Posterior vena cava (tissue), 2 donors: ENCODE data around the gene TSPAN32. TPM values are rescaled to one million over a fixed set of nuclear protein-coding genes. Genes with fewer than 3 reads are reported as not detected.
"Not testable (repeated sequence)": the region's sequence is repeated elsewhere in the genome, so short reads cannot be mapped to it uniquely, and the experiment has no call there.

Experiments
- DNase-seq: peaks from one replicate; pipeline ENCODE4 v3.0.0-alpha.2; 2020; ENCODE audit warnings: low spot score
- intact Hi-C, 2 donors: fragments of 100-400 bp; cut with DNase I; formaldehyde crosslinking; loops; one replicate each; pipeline versions ENCODE4 v1.14.1 to v1.14.2; 2022 to 2023
- total RNA-seq, 2 donors: library from RNA; stranded (reverse); fragmentation: NEBNext Ultra II Directional; extraction: Animal tissue kit (Norgen Biotek cat#: 25700); gene quantifications; one replicate each; pipeline ENCODE4 v1.2.1, GENCODE V29; 2021
- donor health status: DM: yes; HTN: yes; CAD: no.
- donor health status: DM: yes; HTN: yes; CAD: no.

The TSPAN32 gene
- total RNA-seq, 2 donors from 2014 or later = 0.76 to 3.6 TPM

DNA sequence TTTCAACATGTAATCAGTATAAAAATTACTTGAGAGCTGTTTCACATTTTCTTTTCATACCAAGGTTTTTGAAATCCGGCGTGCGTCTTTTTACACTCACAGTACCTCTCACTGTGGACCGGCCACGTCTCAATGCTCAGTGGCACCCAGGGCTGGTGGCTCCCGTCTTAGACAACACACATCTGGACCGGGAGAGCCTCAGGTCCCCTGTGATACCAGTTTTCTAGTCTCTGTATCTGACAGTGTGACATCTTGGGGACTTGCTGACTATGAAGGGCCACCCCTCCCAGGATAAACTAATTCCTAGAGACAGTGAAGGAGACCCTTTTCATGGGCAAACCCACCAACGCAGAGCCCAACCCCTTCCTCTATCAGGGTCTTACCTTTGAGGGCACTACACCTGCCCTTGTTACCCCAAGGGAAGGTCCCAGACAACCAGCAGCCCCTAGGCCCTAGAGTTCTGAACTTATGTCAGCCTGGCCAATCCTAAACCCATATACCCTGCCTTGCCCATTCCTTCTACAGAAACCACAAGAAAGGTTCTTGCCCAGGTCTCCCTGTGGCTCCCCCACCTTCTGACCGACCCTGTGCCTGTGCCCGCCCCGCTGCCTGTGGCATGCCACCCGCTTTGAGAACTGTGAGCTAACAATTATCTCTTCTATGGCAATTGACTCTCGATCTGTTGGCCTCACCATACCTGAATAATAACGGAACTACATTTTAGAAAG, 25.4 kb upstream of the TSPAN32 start:
- intact Hi-C loops = no loop called here
- DNase-seq = peak; percentile 54

DNA sequence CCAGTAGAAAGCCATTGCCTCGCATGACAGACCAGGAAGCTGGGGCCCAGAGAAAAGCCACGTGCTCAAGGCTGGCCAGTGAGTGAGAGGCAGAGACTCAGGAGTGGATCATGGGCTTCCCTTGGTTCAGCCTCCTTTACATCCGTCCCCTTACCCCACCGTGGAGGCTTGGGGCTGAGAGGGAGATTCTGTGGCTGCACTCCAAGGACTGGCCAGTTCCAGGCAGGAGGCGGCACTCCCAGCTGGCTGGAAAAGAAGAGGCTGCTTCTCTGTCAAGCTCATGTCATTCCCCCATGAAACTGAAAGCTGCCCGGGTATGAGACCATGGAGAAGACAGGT, 24.8 kb upstream of the TSPAN32 start:
- intact Hi-C loops = no loop called here
- peak; percentile 32 for DNase-seq

DNA sequence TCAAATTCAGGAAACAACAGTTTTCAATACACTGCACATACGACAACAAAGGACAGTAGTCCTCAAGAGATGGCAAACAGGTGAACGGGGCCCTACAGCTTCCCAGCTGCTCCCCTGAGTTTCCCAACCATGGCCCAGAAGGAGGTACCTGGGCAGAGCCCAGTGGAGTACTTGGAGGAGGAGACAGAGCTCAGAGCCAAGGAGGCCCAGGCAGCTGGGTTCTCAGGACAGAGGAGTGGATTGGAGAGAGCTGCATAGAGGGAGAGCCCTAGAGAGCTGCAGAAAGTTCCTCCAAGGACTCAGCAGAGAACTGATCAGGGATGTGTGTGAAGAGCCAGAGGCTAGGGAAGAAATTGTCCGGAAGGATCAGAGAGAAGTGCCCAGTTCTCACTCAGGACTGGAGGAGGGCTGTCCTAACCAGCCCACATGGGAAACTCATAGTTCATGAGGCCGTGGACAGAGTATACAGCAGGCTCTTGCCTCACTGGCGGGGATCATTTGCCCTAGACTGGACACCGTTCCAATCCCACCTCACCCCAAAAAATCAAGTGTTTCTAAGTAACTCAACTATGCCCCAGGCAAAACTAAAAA, 23.8 kb upstream of the TSPAN32 start:
- DNase-seq = no peak
- intact Hi-C loops = no loop called here

DNA sequence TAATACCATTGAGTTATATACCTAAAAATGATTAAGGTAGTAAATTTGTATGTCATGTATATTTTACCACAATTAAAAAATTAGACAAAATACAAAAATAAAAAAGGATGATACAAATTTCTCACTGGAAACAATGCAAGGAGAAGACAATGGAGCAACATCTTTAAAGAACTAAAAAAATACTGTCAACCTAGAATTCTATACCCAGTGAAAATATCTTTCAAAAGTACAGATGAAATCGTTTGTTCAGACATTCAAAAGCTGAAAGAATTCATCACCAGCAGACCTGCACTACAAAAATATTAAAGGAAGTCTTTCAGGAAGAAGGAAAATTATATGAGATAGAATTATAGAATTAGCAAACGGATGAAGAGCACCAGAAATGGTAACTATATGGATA, 21.6 kb upstream of the TSPAN32 start:
- no peak for DNase-seq
- intact Hi-C loops = no loop called here

DNA sequence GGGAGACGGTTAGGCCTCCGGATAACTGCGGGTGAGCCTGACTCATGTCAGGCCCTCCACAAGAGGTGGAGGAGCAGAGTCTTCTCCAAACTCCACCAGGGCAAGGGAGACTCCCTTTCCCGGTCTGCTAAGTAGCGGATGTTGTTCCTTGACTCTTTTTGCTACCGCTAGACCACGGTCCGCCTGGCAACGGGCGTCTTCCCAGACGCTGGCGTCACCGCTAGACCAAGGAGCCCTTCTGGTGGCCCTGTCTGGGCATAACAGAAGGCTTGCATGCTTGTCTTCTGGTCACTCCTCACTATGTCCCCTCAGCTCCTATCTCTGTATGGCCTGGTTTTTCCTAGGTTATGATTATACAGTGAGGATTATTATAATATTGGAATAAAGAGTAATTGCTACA, 15.5 kb upstream of the TSPAN32 start:
- intact Hi-C loops = not testable (repeated sequence)
- DNase-seq = peak; percentile 47

DNA sequence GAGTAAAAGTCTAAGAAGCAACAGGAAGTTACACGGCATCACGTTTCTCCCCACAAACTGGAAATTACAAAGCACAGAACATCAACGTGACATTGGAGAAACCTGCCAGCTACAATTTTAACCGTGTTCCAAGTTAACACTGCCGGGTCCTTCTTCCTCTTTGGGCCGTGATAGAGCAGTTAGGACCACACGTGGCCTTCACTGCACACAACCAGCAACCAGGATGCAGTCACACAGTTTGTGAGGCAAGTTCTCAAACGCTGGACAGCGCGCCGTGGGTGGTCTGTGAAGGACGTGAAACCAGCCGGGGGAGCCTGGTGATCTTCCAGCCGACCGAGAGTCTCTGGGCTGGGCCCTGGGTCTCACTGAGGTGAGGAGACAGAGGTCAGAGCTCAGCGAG, 14.7 kb upstream of the TSPAN32 start:
- intact Hi-C loops = no loop called here
- peak; percentile 76 for DNase-seq

DNA sequence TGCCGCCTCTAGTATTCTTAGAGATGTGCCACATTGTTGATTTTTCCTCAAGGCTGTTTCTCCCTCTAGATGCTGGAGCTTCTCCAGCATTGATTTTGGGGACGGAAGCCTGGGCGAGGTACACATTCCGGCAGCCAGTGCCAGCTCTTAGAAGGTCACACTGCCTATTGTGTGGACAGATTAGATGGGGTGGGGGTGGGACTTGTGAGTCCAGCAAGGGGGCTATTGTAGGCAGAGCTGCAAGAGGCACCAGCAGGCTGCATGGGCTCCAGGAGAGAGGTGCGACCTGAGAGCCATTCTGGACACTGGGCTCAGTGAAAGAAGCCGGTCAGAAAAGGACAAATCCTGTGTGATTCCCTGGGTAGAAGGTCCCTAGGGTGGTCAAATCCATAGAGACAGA, 12.5 kb upstream of the TSPAN32 start:
- intact Hi-C loops = no loop called here
- DNase-seq = peak; percentile 62

DNA sequence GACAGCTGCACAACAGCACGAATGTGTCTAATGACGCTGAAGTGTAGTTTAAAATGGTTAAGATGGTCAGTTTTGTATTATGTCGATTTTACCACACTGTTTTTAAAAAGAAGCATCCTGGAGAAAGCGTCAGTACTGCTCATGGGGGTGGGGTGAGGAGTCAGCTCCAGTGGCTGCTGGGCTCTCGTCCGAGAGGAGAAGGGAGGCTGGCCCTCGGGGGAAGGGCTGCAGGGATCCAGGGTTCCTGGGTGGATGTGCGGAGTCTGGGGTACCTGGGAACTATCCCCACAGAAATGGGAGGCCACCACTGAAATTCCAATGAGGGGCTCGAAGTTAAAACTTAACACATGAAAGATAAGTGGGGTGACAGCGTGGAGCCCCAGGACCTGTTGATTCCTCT, 12.0 kb upstream of the TSPAN32 start:
- intact Hi-C loops = no loop called here

DNA sequence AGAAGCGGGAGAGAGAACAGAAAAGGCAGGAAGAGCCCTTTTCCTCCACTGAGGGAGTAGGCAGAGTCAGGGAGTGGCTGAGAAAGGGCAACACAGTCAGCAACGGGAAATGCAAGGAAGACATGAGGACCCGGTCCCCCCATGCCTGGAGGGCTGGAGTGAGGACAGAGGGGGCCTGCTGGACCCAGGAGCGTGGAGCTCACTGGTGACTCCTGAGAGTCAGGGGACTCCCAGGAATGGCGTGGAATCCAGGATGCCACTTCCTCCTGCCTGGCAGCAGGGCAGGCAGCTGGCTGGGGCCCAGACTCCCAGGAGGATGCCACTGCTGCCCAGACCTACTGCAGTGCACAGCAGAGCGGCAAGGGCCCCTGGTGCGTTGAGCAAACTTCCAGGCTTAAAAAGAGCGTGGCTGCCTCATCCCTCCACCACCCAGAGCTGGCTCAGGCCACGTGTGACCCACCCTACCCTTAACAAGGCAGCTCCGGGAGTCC, 11.4 kb upstream of the TSPAN32 start:
- intact Hi-C loops = no loop called here

More for the DNA sequence above, 12.0 kb upstream of the TSPAN32 start:
- peak; percentile 37 for DNase-seq

DNA sequence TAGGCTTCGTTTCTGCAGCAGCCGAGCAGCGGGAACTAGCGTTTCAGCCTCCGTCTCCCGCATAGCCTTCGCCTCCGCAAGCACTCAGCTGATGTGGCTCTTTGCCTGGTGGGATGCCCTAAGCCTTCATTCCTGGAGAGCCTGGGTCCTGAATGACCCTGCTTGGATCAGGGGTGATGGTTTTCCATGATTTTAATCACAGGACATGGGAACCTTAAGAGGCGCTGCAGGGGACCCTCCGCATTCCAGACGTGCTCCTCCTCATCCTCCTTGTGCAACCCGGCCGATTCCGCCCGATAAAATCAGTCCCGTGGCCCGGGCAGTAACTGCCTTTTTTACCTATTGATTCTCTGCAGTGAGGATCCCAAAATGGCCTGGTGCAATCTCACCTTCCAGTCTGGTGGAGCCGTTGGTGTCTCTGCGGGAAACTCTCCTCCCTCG, 8.3 kb upstream of the TSPAN32 start:
- peak; percentile 69 for DNase-seq
- intact Hi-C loops = no loop called here

More for the DNA sequence above, 11.4 kb upstream of the TSPAN32 start:
- DNase-seq = peak; percentile 40

DNA sequence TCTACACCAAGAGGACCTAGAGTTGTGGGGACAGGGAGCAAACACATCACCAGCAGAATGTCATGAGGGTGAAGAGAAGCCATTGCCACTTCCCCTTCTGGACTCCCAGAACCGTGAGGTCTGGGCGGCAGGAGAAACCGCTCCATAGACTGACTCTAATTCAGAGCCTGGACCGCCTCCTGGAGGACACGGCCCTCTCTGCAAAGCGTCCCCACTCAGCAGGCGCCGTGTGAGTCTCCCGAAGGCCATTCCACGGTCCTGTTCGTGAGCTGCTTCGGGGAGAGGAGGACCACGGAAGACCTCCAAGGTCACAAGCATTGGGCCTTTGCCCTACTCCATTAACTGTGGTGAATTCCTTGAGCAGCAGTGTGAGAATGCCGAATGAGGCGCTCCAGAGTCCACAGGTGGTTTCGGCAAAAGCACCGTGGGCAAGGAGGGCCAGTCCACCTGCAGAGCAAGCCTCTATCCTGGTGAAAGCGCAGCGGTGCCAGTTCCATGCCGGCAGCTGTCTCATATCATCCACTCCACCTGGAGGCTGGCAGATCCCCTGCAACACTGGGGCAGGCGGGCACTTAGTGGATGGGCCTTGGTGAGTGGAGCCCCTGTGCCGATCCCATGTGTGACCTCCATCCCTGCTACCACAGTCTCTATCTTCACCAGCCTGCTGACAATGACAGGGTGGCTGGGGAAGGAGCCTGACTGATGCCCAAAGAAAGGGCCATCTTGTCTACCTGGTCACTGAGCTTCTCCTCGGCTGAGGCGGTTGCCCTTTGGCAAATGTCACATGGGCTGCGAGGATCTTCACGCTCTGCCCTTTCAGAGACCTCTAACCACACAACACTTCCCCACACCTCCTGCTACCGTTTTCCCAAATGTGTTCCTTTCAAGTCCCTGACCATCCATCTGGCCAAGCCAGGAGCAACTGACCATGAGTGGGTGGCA, 7.6 kb upstream of the TSPAN32 start:
- peak; percentile 76 for DNase-seq
- intact Hi-C loops = no loop called here

DNA sequence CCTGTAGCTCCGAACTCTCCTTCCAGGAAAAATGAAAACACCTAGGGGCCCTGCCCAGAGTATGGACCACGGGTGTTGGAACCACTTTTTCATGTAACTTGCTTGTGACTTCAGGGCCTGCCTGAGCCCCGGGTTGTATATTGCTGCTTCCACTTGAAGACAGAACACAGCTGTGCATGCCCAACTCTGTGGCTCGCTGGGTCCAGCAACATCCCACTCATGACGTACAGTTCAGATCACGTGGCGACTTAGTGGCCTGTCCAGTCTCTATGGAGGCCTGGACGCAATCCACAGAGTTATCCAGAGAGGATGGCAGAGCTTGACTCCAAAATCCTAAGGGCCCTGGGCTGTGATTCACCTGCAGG, 6.9 kb upstream of the TSPAN32 start:
- DNase-seq = peak; percentile 73
- intact Hi-C loops = loop anchor here in 1 of 2 donors (5.0 kb wide), 1 partner anchor 98 kb away; no protein-coding TSS in a partner anchor

DNA sequence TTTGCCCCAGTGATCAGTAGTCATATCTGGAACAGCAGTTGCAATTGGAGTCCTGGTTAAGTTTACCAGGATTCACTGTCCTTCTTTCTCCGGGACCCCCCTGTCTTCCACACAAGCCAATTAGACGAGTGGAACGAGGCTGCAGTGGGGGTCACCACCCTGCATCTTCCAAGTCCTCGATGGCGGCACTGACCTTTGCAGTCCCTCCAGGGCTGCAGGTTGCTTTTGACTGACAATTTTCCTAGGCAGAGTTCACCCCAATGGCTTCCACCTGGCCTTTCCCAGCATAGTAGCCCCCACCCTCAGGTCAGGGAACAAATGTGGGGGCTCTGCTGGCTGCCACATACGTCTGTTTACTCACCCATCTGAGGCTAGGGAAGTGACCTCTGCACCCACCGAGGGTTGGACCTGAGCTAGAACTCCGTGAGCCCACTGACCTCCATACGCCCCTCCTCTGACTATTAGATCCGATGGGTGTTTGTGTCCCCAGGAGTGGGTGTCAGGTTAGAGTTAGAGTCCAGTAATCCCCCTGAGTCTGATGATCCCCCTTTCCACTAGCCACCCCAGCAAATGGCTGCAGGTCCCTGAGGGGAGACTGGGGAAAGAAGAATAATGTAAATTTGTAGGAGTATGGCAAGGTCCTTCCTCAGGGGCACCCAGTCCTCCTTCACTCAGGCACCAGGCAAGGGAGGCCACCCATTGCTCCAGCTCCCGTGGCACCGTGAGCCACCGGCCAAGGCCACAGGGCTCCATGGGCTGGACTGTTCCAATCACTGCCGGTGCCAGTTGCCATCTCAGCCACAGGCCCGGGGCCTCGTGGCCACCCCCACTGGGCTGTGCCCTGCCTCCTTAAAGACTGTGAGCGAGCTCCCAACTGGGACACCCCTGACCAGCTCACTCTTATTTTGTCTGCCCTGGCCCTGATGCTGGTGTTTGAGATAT, 5.6 kb upstream of the TSPAN32 start:
- intact Hi-C loops = loop anchor here in 1 of 2 donors (5.0 kb wide), 1 partner anchor 99 kb away; no protein-coding TSS in a partner anchor
- DNase-seq = peak; percentile 67

DNA sequence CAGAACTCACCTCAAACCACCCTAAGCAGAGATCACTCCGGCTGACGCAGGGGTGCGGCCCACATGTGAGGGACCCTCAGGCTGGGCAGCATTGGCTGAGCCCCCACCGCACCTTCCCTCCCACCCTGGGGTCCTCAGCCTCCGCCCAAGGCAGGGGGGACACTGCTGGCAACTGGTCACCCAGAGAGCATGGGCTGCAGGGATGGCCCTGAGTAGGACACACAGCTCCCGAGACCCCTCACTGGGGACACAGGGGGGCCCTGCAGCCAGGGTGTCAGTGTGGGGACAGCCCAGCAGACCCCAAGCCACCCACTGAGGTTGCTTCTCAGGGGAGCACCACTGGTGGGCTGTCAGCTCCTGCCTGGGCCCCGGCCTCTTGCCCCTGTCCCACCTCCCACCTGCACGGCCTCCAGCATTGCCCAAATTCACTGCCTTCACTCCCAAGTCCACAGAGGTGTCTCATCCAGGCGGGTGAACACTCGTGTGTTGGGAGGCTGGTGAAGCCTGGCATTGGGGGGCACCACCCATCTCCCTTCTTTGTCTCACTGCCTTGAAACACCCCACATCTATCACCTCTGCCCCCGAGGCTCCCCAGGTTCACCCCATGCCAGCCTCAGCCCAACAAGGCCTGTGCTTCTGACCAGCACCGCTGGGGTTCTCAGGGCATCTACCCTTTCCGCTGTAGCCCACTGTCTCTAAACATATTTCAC, 4.7 kb upstream of the TSPAN32 start:
- peak; percentile 76 for DNase-seq
- intact Hi-C loops = loop anchor here in 1 of 2 donors (5.0 kb wide), 1 partner anchor 100 kb away; no protein-coding TSS in a partner anchor

DNA sequence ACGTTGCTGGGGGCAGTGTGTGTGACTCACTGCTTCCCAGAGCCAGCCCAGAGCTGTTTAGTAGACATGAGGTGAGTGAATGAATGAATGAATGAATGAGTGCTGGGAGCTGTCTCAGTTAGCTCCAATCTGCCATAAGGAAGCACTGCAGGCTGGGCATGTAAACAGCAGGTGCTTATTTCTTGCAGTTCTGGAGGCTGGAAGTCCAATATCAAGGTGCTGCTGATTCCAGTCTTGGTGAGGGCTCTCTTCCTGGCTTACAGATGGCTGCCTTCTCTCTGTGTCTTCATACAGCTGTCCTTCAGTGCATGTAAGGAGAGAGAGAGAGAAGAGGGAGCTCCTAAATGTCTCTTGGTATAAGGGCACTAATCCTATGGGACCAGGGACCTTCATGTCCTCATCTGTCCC, 4.2 kb upstream of the TSPAN32 start:
- no peak for DNase-seq
- intact Hi-C loops = loop anchor here in 1 of 2 donors (5.0 kb wide), 1 partner anchor 100 kb away; no protein-coding TSS in a partner anchor

DNA sequence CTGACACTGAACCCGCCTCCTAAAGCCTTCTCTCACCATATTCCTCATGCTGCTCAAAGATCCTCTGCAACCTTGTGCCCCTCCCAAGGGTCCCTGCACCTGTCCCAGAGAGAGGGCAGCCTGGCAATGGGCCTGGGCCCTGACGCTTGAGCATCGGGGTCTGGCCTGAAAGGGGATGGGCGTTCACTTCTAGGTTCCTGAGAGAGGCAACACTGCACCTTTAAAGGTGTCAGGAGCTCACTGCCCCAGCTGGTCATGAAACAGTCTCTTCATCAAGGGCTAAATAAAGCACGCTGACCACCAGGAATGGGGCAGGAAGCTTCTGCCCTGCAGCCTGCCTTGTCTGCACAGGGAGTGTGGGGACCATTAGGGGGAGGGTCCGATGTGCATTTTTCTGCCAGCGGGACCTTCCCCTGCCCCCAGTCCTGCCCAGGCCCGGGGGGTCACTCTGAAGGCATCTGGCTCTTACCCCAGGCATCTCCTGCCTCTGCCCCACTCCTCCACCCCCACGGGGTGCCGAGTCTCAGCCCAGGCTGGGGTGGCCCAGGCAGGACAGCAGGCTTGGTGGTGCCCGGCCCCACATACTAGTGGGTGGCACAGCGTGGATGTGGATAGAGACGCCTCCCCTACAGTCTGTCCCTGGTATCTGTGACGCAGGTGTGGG, 3.5 kb upstream of the TSPAN32 start:
- intact Hi-C loops = loop anchor here in 1 of 2 donors (5.0 kb wide), 1 partner anchor 101 kb away; no protein-coding TSS in a partner anchor
- DNase-seq = peak; percentile 68
